B cell (primary cell): ENCODE measurements around the gene ENO2.

Experiments
- EZH2 ChIP-seq: IDR thresholded peaks from 2 replicates; pipeline ENCODE4 v1.6.1; 2012; ENCODE audit warnings: borderline replicate concordance, low read depth, mild to moderate bottlenecking, moderate library complexity, low read length; ENCODE audit not compliant: insufficient read depth, poor library complexity, severe bottlenecking
- TF ChIP-seq, protein P1 (sequence below): fragments of 200-600 bp; IDR thresholded peaks from one replicate; pipeline ENCODE4 v1.8.0; 2022; ENCODE audit warnings: antibody characterized with exemption, mild to moderate bottlenecking

GRCh38 chr12:6929466-6930452, 15.4 kb downstream of the ENO2 start:
- TF ChIP-seq, protein P1, sequence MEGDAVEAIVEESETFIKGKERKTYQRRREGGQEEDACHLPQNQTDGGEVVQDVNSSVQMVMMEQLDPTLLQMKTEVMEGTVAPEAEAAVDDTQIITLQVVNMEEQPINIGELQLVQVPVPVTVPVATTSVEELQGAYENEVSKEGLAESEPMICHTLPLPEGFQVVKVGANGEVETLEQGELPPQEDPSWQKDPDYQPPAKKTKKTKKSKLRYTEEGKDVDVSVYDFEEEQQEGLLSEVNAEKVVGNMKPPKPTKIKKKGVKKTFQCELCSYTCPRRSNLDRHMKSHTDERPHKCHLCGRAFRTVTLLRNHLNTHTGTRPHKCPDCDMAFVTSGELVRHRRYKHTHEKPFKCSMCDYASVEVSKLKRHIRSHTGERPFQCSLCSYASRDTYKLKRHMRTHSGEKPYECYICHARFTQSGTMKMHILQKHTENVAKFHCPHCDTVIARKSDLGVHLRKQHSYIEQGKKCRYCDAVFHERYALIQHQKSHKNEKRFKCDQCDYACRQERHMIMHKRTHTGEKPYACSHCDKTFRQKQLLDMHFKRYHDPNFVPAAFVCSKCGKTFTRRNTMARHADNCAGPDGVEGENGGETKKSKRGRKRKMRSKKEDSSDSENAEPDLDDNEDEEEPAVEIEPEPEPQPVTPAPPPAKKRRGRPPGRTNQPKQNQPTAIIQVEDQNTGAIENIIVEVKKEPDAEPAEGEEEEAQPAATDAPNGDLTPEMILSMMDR, result no peak
- TF ChIP-seq EZH2, result no peak
